Myocyte (in vitro differentiated cells): ENCODE data around the gene PPM1L. TPM values are rescaled to one million over a fixed set of nuclear protein-coding genes. Genes with fewer than 3 reads are reported as not detected.
"Not testable (repeated sequence)": the region's sequence is repeated elsewhere in the genome, so short reads cannot be mapped to it uniquely, and the experiment has no call there.

Source experiments
- DNase-seq: peaks from one replicate; pipeline ENCODE4 v3.0.0-alpha.2; 2012; ENCODE audit warnings: low read depth
- total RNA-seq: library from RNA; depleted of rRNA; stranded (reverse); fragments of >200 nt; gene quantifications from 2 replicates; pipeline ENCODE4 v1.2.3, GENCODE V29; 2014

PPM1L gene
- total RNA-seq, 1 donor from 2014 or later = 4.0 TPM

GRCh38 chr3:161034913-161035550 lies 279.0 kb downstream of the PPM1L start:
- not testable (repeated sequence) for DNase-seq

GRCh38 chr3:161035711-161036110 lies 279.7 kb downstream of the PPM1L start:
- DNase-seq = no peak

GRCh38 chr3:161038725-161039124 lies 282.7 kb downstream of the PPM1L start:
- DNase-seq = no peak

- DNase-seq = no peak
Measured at GRCh38 chr3:161042023-161042501, 286.0 kb downstream of the PPM1L start.

GRCh38 chr3:161043336-161044035 lies 287.5 kb downstream of the PPM1L start:
- no peak for DNase-seq

GRCh38 chr3:161049683-161050248 lies 293.7 kb downstream of the PPM1L start:
- DNase-seq = peak; percentile 3

GRCh38 chr3:161050935-161051334 lies 294.9 kb downstream of the PPM1L start:
- no peak for DNase-seq

- no peak for DNase-seq
Measured at GRCh38 chr3:161051856-161052255, 295.8 kb downstream of the PPM1L start.

- DNase-seq = no peak
Measured at GRCh38 chr3:161054860-161055604, 299.0 kb downstream of the PPM1L start.

GRCh38 chr3:161064413-161064812 lies 308.4 kb downstream of the PPM1L start:
- no peak for DNase-seq

- DNase-seq = no peak
Measured at GRCh38 chr3:161066930-161067329, 310.9 kb downstream of the PPM1L start.

- DNase-seq = no peak
Measured at GRCh38 chr3:161067335-161067734, 311.3 kb downstream of the PPM1L start.

- peak; percentile 48 for DNase-seq
Measured at GRCh38 chr3:161069511-161070251, 313.6 kb downstream of the PPM1L start.

GRCh38 chr3:161070252-161070930 lies 314.4 kb downstream of the PPM1L start:
- no peak for DNase-seq

GRCh38 chr3:161070980-161071663 lies 315.1 kb downstream of the PPM1L start:
- DNase-seq = no peak

GRCh38 chr3:161072211-161072621 lies 316.2 kb downstream of the PPM1L start:
- DNase-seq = no peak

GRCh38 chr3:161072751-161073150 lies 316.7 kb downstream of the PPM1L start:
- no peak for DNase-seq

GRCh38 chr3:161073181-161073580 lies 317.1 kb downstream of the PPM1L start:
- DNase-seq = no peak

GRCh38 chr3:161081633-161082032 lies 325.6 kb downstream of the PPM1L start:
- no peak for DNase-seq

GRCh38 chr3:161082063-161082462 lies 326.0 kb downstream of the PPM1L start:
- no peak for DNase-seq
